ENCODE results near the gene PSMA3.

DNA sequence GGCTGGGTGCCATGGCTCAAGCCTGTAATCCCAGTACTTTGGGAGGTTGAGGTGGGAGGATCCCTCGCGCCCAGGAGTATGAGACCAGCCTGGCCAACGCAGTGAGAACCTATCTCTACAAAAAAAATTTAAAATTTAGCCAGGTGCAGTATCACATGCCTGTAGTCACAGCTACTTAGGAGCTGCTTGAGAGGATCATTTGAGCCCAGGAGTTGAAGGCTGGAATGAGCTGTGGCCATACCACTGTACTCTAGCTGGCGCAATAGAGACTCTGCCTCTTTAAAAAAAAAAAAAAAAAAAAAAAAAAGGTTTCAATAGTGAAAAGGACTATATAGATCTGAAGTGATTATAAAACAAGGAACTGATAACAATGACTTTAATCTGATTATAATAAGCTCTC, 13.5 kb downstream of the PSMA3 start:
- TF ChIP-seq POLR2AphosphoS5 (IDR thresholded peaks at IDR 0.05): no peak
- TF ChIP-seq CTCF (IDR thresholded peaks at IDR 0.05): no peak

Data from prostate gland (tissue), 2 donors.